Activated CD4-positive, alpha-beta T cell treated with anti-CD3 and anti-CD28 coated beads, Interleukin-2, amount 50 U/mL, for 1 hour (primary cell): ENCODE measurements around the gene PEX13.
A peak's percentile ranks its signal among the peaks of the same experiment; 100 is the strongest.
"Not testable (repeated sequence)": the region's sequence is repeated elsewhere in the genome, so short reads cannot be mapped to it uniquely, and the experiment has no call there.

Source experiments
- DNase-seq: peaks from one replicate; pipeline ENCODE4 v3.0.0-alpha.2; 2020

PEX13 gene, protein sequence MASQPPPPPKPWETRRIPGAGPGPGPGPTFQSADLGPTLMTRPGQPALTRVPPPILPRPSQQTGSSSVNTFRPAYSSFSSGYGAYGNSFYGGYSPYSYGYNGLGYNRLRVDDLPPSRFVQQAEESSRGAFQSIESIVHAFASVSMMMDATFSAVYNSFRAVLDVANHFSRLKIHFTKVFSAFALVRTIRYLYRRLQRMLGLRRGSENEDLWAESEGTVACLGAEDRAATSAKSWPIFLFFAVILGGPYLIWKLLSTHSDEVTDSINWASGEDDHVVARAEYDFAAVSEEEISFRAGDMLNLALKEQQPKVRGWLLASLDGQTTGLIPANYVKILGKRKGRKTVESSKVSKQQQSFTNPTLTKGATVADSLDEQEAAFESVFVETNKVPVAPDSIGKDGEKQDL

DNA sequence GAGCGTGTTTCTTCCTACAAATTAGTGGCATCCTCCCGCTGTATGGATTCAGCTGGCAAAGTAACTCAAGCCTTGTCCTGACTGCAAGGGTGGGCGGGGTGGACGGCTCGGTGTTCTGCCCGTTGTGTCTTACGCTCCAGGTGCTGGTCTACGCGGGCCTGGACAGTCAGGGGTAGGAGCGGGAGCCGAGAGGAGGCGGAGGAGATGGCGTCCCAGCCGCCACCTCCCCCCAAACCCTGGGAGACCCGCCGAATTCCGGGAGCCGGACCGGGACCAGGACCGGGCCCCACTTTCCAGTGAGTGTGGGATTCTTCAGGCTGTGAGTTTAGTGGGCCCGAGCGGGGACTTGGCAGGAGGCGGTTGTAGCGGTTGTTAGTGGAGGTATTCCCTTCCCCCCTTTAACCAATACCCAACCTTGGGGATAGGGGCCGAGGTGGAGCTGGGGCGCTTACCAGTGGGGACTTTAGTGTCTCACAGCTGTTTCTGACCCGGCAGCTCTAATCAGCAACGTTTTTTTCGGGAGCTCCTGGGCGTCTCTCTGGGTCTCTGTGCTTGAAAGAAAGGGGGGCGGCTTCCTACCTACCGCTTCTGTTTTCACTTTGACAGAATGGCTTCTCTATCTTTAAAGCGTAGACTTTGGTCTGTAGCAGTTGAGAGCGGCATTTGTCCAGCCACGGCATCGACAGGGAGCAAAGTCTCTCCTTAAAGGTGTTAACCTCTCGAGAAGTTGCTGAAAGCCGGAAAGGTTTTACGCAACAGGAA lies at the start of gene PEX13, which contains the start of gene PUS10:
PEX13 (plus strand) TSS at position 165 of the 762 bp plus-strand sequence; CDS start at position 205, 40 bp downstream.
PUS10 (minus strand) TSS at position 700 of the 762 bp plus-strand sequence. CDS start 6,365 bp downstream, outside the sequence.
- peak; percentile 50 for DNase-seq

DNA sequence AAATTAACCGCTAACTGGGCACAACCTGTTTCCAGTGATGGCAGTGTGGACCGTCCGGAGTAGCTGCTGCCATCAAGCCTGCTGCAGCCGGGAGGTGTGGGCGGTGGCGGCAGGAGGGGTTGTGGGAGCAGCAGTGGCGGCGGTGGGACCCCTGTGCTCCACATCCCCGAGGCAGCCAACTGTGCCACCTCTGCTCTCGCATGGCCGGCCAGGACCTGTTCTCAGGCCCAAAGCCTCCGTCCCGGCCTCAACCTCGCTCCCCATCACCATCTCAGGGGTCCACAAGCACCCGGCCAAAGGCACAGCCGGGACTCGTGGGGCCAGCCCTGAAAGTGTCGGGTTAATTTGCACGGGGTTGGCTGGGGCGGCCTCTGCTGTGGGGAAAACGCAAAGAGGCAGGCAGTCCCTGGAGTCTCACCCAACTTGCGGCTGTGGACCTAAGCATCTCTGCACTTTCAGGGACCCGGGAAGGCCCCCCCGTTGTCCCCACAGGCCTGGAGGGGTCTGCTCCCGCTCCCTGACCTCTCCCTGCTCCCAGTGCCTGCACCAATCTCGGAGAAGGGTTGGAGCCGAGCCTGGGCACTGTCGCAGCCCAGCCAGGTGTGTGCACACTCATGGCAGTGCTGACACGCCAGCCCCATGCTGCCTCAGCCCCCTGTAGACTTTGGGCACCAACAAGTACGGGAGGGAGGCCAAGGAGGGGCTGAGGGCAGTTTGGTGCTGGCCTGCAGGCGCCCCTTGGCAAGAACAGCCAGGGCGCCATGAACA lies 44.4 kb upstream of the PEX13 start:
- no peak for DNase-seq

DNA sequence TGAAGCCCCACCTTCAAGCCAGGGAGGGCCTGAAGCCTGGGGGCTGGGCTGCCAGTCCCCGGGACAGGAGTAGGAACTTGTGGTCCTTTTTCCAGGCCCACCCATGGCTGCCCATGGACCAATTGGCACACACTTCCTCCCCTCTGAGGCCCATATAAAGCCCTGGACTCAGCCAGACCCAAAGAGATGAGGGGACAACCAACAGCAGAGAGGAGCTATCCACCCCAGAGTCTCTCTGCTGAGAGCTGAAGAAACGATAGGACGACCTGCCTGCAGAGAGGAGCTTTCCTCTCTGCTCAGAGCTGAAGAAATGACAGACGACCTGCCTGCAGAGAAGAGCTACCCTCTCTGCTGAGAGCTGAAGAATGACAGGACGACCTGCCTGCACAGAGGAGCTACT lies 43.8 kb upstream of the PEX13 start:
- DNase-seq, result no peak

DNA sequence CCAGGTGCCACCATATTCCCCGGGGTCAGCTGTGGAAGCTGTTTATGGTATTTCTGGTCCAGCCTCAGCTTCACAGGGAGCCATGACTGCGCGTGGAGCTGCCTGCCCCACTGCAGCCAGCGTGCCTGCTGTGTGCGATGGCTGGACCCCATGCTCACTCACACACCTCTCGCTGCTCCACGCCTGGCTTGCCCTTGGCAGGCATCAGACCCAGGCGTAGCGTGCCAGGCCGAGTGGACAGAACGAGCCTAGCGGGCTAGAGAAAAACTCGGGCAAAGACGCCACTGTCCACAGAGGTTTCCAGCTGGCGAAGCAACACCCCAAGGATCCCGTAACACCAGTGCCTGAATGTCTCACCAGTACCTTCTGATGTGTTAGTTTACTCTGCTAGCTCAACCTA lies 42.9 kb upstream of the PEX13 start:
- no peak for DNase-seq

DNA sequence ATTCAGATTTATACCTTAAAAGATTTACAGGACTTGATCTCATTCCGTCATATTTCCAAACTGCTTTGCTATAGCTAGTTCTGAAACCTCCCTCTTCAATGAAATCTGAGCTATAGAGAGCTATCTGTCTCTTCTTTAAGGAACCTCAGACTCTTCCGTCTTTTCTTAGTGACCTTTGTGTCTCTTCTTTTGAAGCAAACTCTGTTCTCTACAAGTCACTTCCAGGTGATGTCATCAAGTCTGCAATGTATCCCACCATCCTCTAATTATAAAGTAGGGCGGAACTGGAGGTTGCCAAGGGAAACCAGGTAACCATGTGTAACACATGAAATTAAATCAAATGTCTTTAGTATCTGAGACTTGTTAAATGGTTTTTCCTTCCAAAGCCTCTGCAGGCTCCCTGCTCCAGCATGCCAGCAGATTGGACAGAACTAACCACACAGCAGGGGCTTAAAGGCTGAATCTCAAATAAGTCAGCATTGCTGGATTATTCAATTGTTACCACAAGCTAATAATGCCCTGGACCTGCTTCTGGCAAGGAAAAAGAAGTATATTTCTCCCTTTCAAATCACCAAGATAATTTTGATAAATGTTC lies 41.2 kb upstream of the PEX13 start:
- DNase-seq, result no peak

DNA sequence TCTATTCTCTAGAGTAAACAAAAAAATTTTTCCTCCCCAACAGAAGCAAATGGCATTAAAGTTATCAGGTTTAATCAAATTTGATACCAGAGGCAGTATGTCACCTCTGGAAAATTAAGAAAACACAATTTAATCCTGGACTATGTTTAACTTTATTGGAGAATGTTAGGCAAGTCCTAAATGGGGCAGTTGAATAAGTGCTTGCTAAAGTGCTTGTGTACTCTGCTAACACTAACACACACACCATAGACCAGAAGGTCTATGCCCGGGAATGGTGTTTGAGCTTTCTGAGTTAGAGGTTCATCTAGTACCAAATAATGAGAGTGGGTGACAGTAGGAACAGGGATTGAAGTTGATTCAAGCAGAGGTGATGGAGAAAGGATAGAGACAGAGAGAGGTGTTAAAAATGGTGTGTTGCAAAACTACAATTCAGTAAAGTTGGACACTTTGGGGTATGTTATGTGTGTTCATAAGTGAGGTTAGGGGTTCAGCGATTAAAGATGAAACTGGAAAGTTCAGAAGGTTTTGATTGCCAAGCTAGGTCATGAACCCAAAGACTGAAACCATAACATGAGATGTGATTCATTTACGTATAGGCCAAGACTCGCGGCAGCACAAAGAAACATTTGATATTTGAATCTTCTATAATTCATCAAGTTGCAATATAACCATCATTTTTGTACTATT lies 40.5 kb upstream of the PEX13 start:
- DNase-seq, result no peak

DNA sequence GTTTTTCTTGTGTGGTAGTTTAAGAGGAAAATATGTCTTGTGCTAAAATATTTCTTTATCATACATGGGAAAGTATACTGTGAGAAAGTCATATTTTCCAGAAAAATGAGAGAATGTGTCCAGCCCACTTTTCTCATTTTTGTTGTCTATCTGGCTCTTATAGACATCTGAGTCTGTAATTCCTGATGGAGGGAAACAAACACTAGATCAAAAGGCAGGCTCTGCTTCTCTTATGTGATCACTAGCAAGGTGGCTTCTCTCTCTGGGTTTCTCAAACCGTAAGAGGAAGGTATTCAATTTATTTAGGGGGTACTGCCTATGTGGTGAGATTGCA lies 40.0 kb upstream of the PEX13 start:
- DNase-seq, result no peak

DNA sequence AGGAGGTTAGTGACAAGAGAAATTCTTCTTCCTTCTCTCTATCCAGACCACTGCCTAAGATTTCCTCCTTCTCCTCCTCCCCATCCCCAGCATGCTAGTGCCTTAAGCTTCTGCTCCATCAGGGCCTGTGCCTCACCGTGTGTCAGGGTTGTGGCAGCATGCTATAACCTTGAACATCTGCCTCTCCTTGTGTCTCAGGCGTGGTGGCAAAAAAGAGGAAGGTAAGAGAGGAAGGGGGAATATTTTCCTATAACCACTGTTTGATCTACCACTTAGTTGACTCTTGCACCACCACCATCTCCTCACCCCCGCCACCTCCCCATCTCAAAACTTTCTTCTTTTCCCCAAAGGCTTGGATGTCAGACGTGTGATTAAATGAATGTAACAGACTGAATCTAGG lies 38.3 kb upstream of the PEX13 start:
- DNase-seq, result no peak

DNA sequence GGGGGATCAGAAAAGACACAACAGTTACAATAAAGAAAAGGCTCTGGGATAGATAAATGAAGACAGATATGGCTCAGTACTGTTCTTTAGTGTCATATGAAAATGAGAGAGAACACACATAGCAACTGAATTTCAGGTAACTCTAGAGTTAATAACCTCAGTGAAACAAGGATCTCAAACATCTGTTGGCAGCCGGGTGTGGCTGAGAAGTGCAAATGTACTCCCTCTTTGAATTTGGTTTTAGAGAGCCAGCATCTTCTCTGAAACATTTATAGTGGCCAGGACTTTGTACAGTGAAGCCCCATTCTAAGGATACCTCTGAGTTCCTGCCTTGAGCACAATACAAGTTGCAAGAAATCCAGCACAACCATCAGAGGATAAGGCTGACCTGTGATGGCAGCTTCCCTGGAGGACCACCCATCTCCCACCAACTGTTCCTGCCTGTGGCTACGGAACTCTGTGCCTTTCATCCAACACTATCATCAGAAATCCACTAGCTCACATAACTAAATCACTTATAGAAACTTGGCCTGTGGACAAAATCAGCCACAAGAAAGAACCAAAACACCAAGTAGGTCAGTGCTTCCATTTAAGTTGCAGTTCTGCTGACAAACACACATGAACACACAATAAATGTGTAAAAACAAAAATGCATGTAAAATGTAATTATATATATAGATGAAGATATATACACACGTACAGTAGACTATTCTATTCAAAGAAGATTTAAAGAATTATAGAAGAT lies 37.3 kb upstream of the PEX13 start:
- DNase-seq, result no peak

DNA sequence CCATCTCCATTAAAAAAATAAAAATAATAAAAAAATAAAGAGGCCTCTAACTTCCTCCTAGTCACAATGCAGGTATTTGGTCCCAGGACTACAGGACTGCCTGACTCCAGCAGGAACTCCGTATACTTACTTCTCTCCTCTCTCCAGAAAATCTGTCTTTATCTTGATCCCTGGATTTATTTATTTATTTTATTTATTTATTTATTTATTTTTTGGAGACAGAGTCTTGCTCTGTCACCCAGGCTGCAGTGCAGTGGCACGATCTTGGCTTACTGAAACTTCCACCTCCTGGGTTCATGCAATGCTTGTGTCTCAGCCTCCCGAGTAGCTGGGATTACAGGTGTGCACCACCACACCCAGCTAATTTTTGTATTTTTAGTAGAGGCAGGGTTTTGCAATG lies 35.5 kb upstream of the PEX13 start:
- not testable (repeated sequence) for DNase-seq

DNA sequence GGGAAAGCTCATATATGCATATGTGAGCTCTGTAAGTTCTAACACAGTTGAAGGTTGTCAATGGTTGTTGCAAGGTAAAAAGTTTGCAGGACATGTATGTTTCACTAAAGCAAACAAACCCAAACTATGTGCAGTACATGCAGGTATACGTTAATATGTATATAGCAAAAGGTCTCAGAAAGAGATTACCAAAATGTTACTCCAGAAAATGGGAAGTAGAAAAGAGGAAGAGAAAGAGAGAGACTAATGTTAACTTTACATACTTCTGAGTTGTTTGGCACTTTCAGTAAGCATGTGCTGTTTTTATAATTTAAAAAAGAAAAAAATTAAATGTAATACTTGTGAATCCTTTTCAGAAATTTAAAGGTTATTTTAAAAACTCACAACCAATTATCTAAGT lies 32.8 kb upstream of the PEX13 start:
- no peak for DNase-seq

DNA sequence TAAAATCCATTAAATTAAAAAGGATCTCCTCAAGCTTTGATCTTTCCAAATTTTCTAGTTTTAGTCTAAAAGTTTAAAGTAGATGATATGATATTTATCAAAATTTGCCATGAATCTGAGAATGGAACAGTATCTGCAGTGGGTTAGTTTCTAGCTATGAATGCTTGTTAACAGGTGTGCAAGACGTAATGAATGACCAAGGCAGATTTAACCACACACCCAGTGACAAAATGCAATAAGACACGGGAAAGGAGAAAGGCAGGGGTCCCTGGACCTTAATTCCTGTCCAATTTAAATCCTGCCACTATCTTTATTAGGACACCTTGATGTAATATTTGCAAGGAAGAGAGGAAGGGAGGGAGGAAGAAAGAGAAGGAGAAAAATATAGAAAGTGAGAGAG lies 30.5 kb upstream of the PEX13 start:
- no peak for DNase-seq

DNA sequence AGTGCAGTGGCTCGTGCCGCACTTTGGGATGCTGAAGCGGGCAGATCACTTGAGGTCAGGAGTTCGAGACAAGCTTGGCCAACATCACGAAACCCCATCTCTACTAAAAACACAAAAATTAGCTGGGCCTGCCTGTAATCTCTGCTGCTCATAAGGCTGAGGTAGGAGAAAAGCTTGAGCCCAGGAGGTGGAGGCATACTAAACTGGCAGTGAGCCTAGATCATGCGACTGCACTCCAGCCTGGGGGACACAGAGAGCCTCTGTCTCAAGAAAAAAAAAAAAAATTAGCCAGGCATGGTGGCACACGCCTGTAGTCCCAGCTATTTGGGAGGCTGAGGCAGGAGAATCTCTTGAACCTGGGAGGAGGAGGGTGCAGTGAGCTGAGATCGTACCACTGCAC lies 29.9 kb upstream of the PEX13 start:
- not testable (repeated sequence) for DNase-seq

DNA sequence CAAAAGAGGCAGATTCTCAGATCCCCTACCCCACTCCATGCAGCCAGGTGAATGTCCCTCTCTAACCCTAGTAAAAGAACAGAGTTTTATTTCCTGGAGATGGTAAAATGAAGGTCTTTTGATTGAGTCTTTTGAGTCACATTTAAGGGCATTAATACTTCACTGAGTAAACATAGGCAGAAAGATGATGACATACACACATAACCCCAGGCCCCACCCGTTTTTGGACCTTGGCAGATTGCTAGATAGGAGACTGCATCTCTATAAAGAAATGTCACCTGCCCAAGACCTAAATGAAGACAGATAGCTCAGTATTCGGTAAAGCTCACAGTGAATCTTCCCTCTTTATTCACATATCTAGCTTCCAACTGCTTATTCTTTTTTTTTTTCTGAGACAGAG lies 28.3 kb upstream of the PEX13 start:
- no peak for DNase-seq

DNA sequence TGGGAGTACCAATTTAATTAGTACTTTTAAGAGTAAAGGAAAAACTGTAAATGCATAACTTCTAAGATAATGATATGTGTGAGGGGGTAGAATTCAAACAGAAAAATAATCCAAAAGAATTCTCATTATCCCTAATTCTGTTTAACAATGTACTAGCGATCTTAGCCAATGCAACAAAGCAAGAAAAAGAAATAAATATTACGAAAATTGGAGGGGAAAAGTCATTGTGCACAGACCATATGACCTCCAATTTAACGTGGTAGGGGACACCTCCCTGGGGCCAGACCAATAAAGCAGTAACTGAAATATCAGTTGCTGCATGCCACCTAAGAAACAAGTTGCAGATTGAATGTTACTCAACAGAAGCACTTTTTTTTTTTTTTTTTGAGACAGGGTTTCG lies 25.9 kb upstream of the PEX13 start:
- no peak for DNase-seq

DNA sequence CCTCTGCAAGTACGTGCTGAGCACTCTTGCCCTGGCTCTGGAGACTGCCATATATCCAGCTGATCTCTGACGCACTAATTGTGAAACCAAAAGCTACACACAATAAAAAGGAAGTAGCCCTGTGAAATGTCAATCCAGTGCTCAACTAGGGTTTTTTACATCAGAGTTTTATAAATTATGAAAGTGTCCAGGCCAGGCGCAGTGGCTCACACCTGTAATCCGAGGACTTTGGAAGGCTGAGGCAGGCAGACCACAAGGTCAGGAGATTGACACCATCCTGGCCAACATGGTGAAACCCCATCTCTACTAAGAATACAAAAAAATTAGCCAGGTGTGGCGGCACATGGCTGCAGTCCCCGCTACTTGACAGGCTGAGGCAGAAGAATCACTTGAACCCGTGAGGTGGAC lies 24.5 kb upstream of the PEX13 start:
- DNase-seq, result no peak

DNA sequence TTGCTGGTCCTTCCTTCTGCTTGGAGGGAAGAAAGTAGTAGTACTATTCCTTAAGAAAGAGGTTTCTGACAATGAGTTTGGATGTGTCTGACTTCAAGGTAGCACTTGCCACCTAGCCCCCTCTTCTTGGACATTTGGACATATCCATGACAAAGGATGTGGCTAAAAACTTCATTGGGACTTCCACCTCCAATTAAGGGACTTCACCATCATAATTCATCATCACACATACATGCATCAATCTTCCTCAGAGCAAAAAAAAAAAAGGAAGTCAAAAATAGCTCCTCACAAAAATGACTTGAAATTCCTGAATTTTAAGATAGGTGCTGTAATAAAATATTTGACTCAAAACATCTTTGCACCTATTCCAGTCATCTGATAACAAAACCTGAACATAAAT lies 23.4 kb upstream of the PEX13 start:
- DNase-seq, result no peak

DNA sequence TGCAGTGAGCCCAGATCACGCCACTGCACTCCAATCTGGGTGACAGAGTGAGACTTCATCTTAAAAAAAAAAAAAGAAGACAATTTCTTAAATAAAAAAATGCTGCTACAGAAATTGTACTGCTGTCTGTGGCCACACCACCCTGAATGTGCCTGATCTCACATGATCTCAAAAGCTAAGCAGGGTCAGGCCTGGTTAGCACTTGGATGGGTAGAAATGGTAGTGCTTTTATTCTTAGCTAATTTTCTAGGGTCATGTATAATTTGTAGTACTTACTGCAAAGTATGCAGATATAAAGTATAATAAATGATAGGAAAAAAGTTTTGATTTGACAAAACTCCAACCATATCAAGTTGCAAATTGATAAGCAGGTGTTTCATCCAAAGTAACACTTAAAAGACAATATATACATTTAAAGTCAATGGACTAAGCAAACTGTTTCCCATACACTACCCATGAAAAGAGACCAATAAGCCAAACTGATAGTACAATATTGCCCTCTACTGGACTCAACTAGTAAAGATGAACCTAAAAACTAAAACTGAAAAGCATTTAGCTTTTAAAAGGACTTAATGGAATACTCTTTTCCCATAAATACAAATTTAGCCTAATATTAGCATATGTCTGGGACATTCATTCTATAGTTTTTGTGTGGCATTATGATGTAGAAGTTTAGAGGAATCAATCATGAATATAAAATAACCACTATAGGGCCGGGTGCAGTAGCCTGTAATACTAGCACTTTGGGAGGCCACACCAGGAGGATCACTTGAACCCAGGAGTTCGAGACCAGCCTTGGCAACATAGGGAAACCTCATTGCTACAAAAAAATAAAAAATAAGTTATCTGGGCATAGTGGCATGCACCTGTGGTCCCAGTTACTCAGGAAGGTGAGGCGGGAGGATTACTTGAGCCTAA lies 18.6 kb upstream of the PEX13 start:
- no peak for DNase-seq

DNA sequence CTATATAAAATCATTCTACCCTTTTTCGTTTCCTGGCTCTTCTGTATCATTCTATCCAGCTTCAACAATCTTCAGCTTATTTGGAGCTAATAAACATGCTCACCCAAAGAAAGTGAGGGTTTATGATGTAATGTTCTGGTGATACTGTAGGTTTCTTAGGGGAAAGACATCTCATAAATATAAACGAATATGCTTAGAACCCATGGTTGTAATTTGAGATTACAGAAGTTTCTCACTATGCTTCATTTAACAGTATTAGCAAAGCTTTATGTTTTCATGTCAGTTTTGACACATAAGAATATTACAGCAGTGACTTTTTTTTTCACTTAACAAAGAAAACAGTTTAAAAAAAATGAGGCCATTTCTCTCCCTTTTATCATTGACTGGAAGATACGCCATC lies 11.8 kb upstream of the PEX13 start:
- no peak for DNase-seq

DNA sequence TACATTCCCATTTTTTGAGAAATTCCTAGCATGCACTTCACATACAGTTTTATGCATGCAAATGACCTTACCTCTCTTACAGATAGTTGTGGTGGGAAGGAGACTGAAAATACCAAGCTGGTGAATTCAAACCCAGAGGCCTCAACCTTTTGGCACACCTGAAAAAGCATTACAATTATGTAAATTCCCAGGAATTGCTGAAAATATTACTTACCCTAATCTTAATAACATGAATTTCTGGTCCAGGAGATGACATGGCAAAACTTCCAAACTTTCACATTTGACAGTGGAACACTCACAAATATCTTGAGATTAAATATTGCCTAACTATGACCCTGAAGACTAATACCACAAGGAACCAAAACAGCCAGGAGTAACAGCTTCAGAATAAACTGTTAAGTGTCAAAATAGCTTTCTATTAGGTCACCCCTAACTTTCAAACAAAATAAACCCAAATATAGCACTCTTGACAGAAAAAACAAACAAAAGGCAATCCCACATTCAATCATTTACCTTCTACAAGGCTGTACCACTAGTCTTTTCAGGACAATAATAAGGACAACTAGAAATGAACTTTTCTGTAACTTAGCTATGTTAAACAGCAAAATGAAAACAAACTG lies 10.9 kb upstream of the PEX13 start:
- DNase-seq, result no peak
